ENCODE results near the gene NOP9.

DNA sequence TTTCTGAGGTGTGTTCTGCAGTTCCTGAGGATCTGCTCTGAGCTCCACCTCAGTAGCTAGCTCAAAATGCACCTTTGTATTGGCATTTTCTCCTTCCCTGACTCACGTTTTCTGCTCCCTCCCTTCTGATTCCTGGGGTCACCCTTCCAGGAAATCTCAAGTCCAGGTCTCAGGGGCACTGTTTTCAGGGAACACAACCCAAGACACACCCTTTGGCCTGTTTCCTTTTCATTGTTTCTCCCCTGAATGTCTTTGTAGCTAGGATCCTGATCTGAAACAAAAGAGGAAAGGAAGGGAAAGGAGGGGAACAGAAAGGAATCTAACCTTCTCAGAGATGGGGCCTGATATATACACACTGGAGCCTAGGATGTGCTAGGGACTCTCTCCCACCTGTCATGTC is 47.5 kb downstream of the NOP9 start:
- TF ChIP-seq, protein P1, sequence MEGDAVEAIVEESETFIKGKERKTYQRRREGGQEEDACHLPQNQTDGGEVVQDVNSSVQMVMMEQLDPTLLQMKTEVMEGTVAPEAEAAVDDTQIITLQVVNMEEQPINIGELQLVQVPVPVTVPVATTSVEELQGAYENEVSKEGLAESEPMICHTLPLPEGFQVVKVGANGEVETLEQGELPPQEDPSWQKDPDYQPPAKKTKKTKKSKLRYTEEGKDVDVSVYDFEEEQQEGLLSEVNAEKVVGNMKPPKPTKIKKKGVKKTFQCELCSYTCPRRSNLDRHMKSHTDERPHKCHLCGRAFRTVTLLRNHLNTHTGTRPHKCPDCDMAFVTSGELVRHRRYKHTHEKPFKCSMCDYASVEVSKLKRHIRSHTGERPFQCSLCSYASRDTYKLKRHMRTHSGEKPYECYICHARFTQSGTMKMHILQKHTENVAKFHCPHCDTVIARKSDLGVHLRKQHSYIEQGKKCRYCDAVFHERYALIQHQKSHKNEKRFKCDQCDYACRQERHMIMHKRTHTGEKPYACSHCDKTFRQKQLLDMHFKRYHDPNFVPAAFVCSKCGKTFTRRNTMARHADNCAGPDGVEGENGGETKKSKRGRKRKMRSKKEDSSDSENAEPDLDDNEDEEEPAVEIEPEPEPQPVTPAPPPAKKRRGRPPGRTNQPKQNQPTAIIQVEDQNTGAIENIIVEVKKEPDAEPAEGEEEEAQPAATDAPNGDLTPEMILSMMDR (IDR thresholded peaks at IDR 0.05; ENCODE audit: low read depth, low read length, poor library complexity, severe bottlenecking): no peak
- no peak for TF ChIP-seq EZH2phosphoT487 (IDR thresholded peaks at IDR 0.05; ENCODE audit: borderline replicate concordance, low read length)
